Kidney (tissue), 14 donors: Measurements from ENCODE around the gene UNC45A. TPM values are rescaled to one million over a fixed set of nuclear protein-coding genes. Genes with fewer than 3 reads are reported as not detected.

ENCODE experiments used
- DNase-seq, 5 donors: peaks; one replicate each; pipeline ENCODE4 v3.0.0-alpha.2; 2013 to 2020
- FAIRE-seq: peaks from 2 replicates; lab custom pipeline; 2012; peaks lifted over from hg19 to GRCh38; lab: Jason Lieb, UNC
- H3K27ac ChIP-seq, 2 donors: one replicate each; pipeline ENCODE4 v1.7.0; 2013; ENCODE audit warnings: low read depth in 2 of 2, low read length in 2 of 2, inconsistent platforms in 1 of 2
- H3K27me3 ChIP-seq: one replicate; pipeline ENCODE4 v1.7.1; 2013; ENCODE audit warnings: low read length, inconsistent platforms; ENCODE audit not compliant: control insufficient read depth, insufficient read depth
- H3K36me3 ChIP-seq, 3 donors: one replicate each; pipeline versions ENCODE4 v1.7.0 to v1.7.1; 2013; ENCODE audit warnings: low read length in 3 of 3, control low read depth in 1 of 3, inconsistent platforms in 1 of 3; ENCODE audit not compliant: insufficient read depth in 3 of 3, control insufficient read depth in 2 of 3
- H3K4me1 ChIP-seq, 3 donors: one replicate each; pipeline versions ENCODE4 v1.7.0 to v1.7.1; 2013; ENCODE audit warnings: low read length in 3 of 3, inconsistent platforms in 1 of 3, low read depth in 1 of 3; ENCODE audit not compliant: control insufficient read depth in 2 of 3, insufficient read depth in 2 of 3
- H3K4me3 ChIP-seq, 3 donors: one replicate each; pipeline versions ENCODE4 v1.7.0 to v1.8.1; 2013; ENCODE audit warnings: low read length in 3 of 3, control low read depth in 1 of 3, inconsistent platforms in 1 of 3
- H3K9ac ChIP-seq, 3 donors: one replicate each; pipeline versions ENCODE4 v1.7.0 to v1.7.1; 2013; ENCODE audit warnings: low read length in 3 of 3, control low read depth in 1 of 3, inconsistent platforms in 1 of 3
- H3K9me3 ChIP-seq, 3 donors: one replicate each; pipeline versions ENCODE4 v1.7.0 to v1.7.1; 2013; ENCODE audit warnings: low read length in 3 of 3, control low read depth in 1 of 3, inconsistent platforms in 1 of 3; ENCODE audit not compliant: control insufficient read depth in 2 of 3, insufficient read depth in 1 of 3
- CTCF ChIP-seq: IDR thresholded peaks from 3 replicates; pipeline ENCODE4 v1.5.1; 2012; ENCODE audit warnings: mild to moderate bottlenecking, moderate library complexity, borderline replicate concordance; ENCODE audit not compliant: insufficient read depth; ENCODE audit errors: extremely low read depth
- intact Hi-C: fragments of 100-400 bp; cut with DNase I; formaldehyde crosslinking; loops from one replicate; pipeline ENCODE4 v1.11.1; 2022
- polyA plus RNA-seq: library from polyadenylated mRNA; stranded (reverse); fragments of 350-450 nt; fragmentation: Illumina TruSeq; extraction: RNeasy Lipid Tissue Mini Kit (QIAGEN cat#74804); gene quantifications from one replicate; pipeline ENCODE4 v1.2.3, GENCODE V29; 2014; ENCODE audit warnings: low read depth, low replicate concordance; ENCODE audit not compliant: insufficient read depth
- total RNA-seq: library from RNA; stranded (reverse); fragmentation: NEBNext Ultra II Directional; extraction: Animal tissue kit (Norgen Biotek cat#: 25700); gene quantifications from one replicate; pipeline ENCODE4 v1.2.1, GENCODE V29; 2021
- donor health status: control.
- donor health status: control.
- donor health status: control.
- donor health status: control.
- donor health status: control.
- donor health status: DM: yes; HTN: yes; CAD: no.
- donor health status: Normal renal cell carcinoma (clear cell type).

UNC45A gene
- total and polyA plus RNA-seq, 2 donors from 2014 or later, result 48.9 to 62.8 TPM

- H3K27ac ChIP-seq, result peak within 1 kb of the TSS; percentile 87 to 92
- peak within 1 kb of the TSS; percentile 85 to 95 (median 85) for H3K4me3 ChIP-seq
- no peaks in the 10 kb centered on the region for H3K27me3 ChIP-seq
- intact Hi-C loops, result no loop called here
- FAIRE-seq, result peak; percentile 13
- H3K36me3 ChIP-seq, result peaks cover 0 to 14% (median 9%) of the 10 kb centered on the region in 3 donors
- H3K9ac ChIP-seq, result peak within 1 kb of the TSS; percentile 72 to 87 (median 82)
- H3K4me1 ChIP-seq, result peaks cover 0 to 12% (median 5%) of the 10 kb centered on the region in 3 donors
- peak; percentile 94 to 98 (median 97) for DNase-seq
- no peaks in the 10 kb centered on the region for H3K9me3 ChIP-seq
- TF ChIP-seq CTCF, result no peak
Measured at GRCh38 chr15:90954712-90955623, 19.9 kb downstream of the UNC45A start, which contains the start of gene RCCD1. RCCD1 (plus strand) TSS chr15:90954884; CDS start chr15:90956735, 1,851 bp downstream.

- no peak overlapping the region for H3K27ac ChIP-seq
- H3K36me3 ChIP-seq, result peaks cover 0 to 11% (median 5%) of the 10 kb centered on the region in 3 donors
- no peak for TF ChIP-seq CTCF
- DNase-seq (peak in 2 of 5 donors; percentile 6 to 61), FAIRE-seq (no peak)
- H3K9me3 ChIP-seq, result no peaks in the 10 kb centered on the region
- peak overlapping the region in 1 of 3 donors; percentile 95 for H3K4me3 ChIP-seq
- H3K9ac ChIP-seq, result no peak overlapping the region
- H3K4me1 ChIP-seq, result peaks cover 0 to 12% (median 5%) of the 10 kb centered on the region in 3 donors
- no peaks in the 10 kb centered on the region for H3K27me3 ChIP-seq
- intact Hi-C loops, result no loop called here
Measured at GRCh38 chr15:90955624-90956273, 20.7 kb downstream of the UNC45A start.

GRCh38 chr15:90956274-90957030 lies 21.4 kb downstream of the UNC45A start:
- H3K27me3 ChIP-seq, result no peaks in the 10 kb centered on the region
- DNase-seq (peak; percentile 85 to 92 (median 90)), FAIRE-seq (no peak)
- peak overlapping the region in 2 of 3 donors; percentile 26 to 60 for H3K4me3 ChIP-seq
- peak overlapping the region in 2 of 3 donors; percentile 17 to 58 for H3K9ac ChIP-seq
- peaks cover 0 to 12% (median 5%) of the 10 kb centered on the region in 3 donors for H3K4me1 ChIP-seq
- H3K9me3 ChIP-seq, result no peaks in the 10 kb centered on the region
- peaks cover 0 to 11% (median 3%) of the 10 kb centered on the region in 3 donors for H3K36me3 ChIP-seq
- H3K27ac ChIP-seq, result no peak overlapping the region
- TF ChIP-seq CTCF, result peak; percentile 84
- intact Hi-C loops, result no loop called here
